ENCODE data around the gene CUTC.

Gene CUTC

DNA sequence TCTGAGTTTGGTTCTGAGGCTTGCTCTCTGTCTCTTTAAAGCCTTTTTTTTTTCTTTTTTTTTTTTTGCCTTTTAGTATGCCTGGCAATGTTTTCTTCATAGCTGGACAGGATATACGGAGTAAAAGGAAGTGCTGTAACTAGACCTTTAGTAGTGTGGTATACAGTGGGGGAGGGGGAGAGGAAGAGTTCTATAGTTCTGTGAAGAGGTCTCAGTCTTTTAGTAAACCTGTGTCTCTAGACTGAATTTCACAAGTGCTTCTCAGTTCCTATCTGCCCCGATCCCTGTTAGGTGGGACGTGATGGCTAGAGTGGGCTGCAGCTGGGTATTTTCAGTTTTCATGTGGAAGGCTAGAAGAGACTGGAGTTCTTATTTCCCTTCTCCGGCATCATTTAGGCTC, 47.3 kb downstream of the CUTC start:
- Histone ChIP-seq H3K4me1 (ENCODE audit: low read depth, poor library complexity, severe bottlenecking) (no peaks in the 10 kb centered on the region), H3K27ac (no peak overlapping the region), H3K27me3 (ENCODE audit: insufficient read depth, low read depth) (no peaks in the 10 kb centered on the region; the same call in 1 of the 2 replicates), H3K9ac (no peak overlapping the region), H4K20me1 (ENCODE audit: insufficient read depth) (no peaks in the 10 kb centered on the region), H3K4me2 (no peak overlapping the region), H3K36me3 (ENCODE audit: insufficient read depth) (no peaks in the 10 kb centered on the region), H3K79me2 (ENCODE audit: insufficient read depth, low read depth) (no peaks in the 10 kb centered on the region), H3K4me3 (IDR thresholded peaks at IDR 0.05; ENCODE audit: insufficient read depth, low read depth, low read length) (no peak overlapping the region), H2AFZ (ENCODE audit: low read depth) (no peak overlapping the region)
- no peak for TF ChIP-seq CTCF (conservative IDR thresholded peaks at IDR 0.05; ENCODE audit: low read depth, low read length)

DNA sequence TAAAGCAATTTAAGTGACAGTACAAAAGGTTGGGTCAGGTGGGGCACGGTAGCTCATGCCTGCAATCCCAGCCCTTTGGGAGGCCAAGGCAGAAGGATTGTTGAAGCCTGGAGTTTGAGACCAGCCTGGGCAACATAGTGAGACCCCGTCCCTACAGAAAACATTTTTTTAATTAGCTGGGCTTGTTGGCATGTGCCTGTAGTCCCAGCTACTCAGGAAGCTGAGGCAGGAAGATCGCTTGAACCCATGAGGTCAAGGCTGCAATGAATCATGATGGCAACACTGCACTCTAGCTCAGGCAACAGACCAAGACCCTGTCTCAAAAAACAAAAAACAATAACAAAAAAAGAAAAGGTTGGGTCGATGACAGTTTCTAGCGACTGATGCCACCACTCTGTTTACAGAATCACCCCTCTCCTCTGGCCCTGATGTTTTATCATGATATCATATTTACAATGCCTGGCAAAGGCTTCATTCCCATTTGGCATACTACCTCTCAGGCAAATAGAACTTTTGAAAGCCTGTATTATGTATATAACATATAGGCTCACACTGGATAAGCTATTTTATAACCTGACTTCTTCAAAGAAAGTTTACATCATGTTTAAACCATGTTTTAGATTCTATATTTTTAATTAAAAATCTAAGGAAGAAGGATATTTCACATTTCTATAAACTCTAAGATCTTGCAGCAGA, 49.8 kb downstream of the CUTC start:
- H3K4me1 ChIP-seq (ENCODE audit: low read depth, poor library complexity, severe bottlenecking), result no peaks in the 10 kb centered on the region
- H4K20me1 ChIP-seq (ENCODE audit: insufficient read depth), result no peaks in the 10 kb centered on the region
- no peaks in the 10 kb centered on the region for H3K79me2 ChIP-seq (ENCODE audit: insufficient read depth, low read depth)
- TF ChIP-seq CTCF (conservative IDR thresholded peaks at IDR 0.05; ENCODE audit: low read depth, low read length), result no peak
- no peak overlapping the region for H3K9ac ChIP-seq
- H2AFZ ChIP-seq (ENCODE audit: low read depth), result no peak overlapping the region
- no peak overlapping the region for H3K27ac ChIP-seq
- no peak overlapping the region for H3K4me2 ChIP-seq
- H3K4me3 ChIP-seq (IDR thresholded peaks at IDR 0.05; ENCODE audit: insufficient read depth, low read depth, low read length), result no peak overlapping the region
- H3K36me3 ChIP-seq (ENCODE audit: insufficient read depth), result no peaks in the 10 kb centered on the region
- H3K27me3 ChIP-seq (ENCODE audit: insufficient read depth, low read depth), result no peaks in the 10 kb centered on the region

GRCh38 chr10:99782447-99783286, 50.6 kb downstream of the CUTC start, which contains the start of gene ABCC2:
Gene ABCC2 (plus strand): TSS chr10:99782640. CDS start chr10:99782845, 205 bp downstream.
- Histone ChIP-seq H3K9ac (no peak within 1 kb of the TSS), H3K27ac (no peak within 1 kb of the TSS), H4K20me1 (ENCODE audit: insufficient read depth) (no peaks in the 10 kb centered on the region), H3K36me3 (ENCODE audit: insufficient read depth) (no peaks in the 10 kb centered on the region), H3K27me3 (ENCODE audit: insufficient read depth, low read depth) (no peaks in the 10 kb centered on the region), H3K79me2 (ENCODE audit: insufficient read depth, low read depth) (no peaks in the 10 kb centered on the region), H3K4me1 (ENCODE audit: low read depth, poor library complexity, severe bottlenecking) (no peaks in the 10 kb centered on the region), H2AFZ (ENCODE audit: low read depth) (no peak within 1 kb of the TSS), H3K4me3 (IDR thresholded peaks at IDR 0.05; ENCODE audit: insufficient read depth, low read depth, low read length) (no peak within 1 kb of the TSS), H3K4me2 (no peak within 1 kb of the TSS)
- TF ChIP-seq CTCF (conservative IDR thresholded peaks at IDR 0.05; ENCODE audit: low read depth, low read length), result no peak

GRCh38 chr10:99784016-99784726, 52.1 kb downstream of the CUTC start:
- no peak overlapping the region for H3K27ac ChIP-seq
- H3K36me3 ChIP-seq (ENCODE audit: insufficient read depth), result no peaks in the 10 kb centered on the region
- no peak overlapping the region for H3K4me3 ChIP-seq (IDR thresholded peaks at IDR 0.05; ENCODE audit: insufficient read depth, low read depth, low read length)
- no peak for TF ChIP-seq CTCF (conservative IDR thresholded peaks at IDR 0.05; ENCODE audit: low read depth, low read length)
- H3K4me1 ChIP-seq (ENCODE audit: low read depth, poor library complexity, severe bottlenecking), result no peaks in the 10 kb centered on the region
- H3K9ac ChIP-seq, result no peak overlapping the region
- H3K4me2 ChIP-seq, result no peak overlapping the region
- no peaks in the 10 kb centered on the region for H3K79me2 ChIP-seq (ENCODE audit: insufficient read depth, low read depth)
- H4K20me1 ChIP-seq (ENCODE audit: insufficient read depth), result no peaks in the 10 kb centered on the region
- H2AFZ ChIP-seq (ENCODE audit: low read depth), result no peak overlapping the region
- H3K27me3 ChIP-seq (ENCODE audit: insufficient read depth, low read depth), result no peaks in the 10 kb centered on the region
